Sigmoid colon (tissue), 4 donors: Measurements from ENCODE around the gene ANKS1A.

Experiments used
- CTCF ChIP-seq, 4 experiments: fragments of 450-650 bp in 3 of 4; fragments of 200-600 bp in 1 of 4; IDR thresholded peaks; one replicate each; pipeline ENCODE4 v1.5.1; 2016 to 2019; ENCODE audit warnings: antibody characterized with exemption in 4 of 4, mild to moderate bottlenecking in 3 of 4, moderate library complexity in 2 of 4
- EP300 ChIP-seq, 4 donors: sonication (generic); formaldehyde crosslinking; IDR thresholded peaks; one replicate each; pipeline ENCODE4 v1.6.1; 2017; ENCODE audit warnings: antibody characterized with exemption in 4 of 4

GRCh38 chr6:34947561-34947960, 58.5 kb downstream of the ANKS1A start:
- TF ChIP-seq CTCF (IDR thresholded peaks at IDR 0.05): no peak
- TF ChIP-seq EP300 (IDR thresholded peaks at IDR 0.05): no peak
